Measurements from ENCODE around the gene RASGRP4. TPM values are rescaled to one million over a fixed set of nuclear protein-coding genes. Genes with fewer than 3 reads are reported as not detected.
"Not testable (repeated sequence)": the region's sequence is repeated elsewhere in the genome, so short reads cannot be mapped to it uniquely, and the experiment has no call there.

The RASGRP4 gene
- total RNA-seq, 1 experiment from 2014 or later, result not detected

GRCh38 chr19:38411041-38411712, 14.8 kb downstream of the RASGRP4 start:
- in situ Hi-C loops (cut with HindIII; ENCODE audit: low pct_unique_long_range_greater_than_20kb, low sequenced_read_pairs), result no loop called here

GRCh38 chr19:38410407-38410806, 15.6 kb downstream of the RASGRP4 start:
- H3K9me3 ChIP-seq (ENCODE audit: control insufficient read depth, insufficient read depth, low read depth, low read length); intact Hi-C loops (cut with micrococcal nuclease; ENCODE audit: unreplicated experiment); H3K27me3 ChIP-seq (ENCODE audit: control insufficient read depth, insufficient read depth, low read length); POLR2A ChIA-PET; DNase-seq (ENCODE audit: low read depth, low spot score); H3K27ac ChIP-seq (ENCODE audit: low read length); in situ Hi-C loops (cut with HindIII; ENCODE audit: low pct_unique_long_range_greater_than_20kb, low sequenced_read_pairs); ATAC-seq; H3K36me3 ChIP-seq (ENCODE audit: control insufficient read depth, insufficient read depth, low read length); H3K4me1 ChIP-seq (ENCODE audit: control insufficient read depth, insufficient read depth, low read length); BruUV-seq (replicated peaks); H3K4me3 ChIP-seq (ENCODE audit: low read depth in 2 of 2, low read length in 2 of 2): not testable (repeated sequence)
- CTCF ChIA-PET, result interaction anchor here (0.6 kb wide), 1 partner anchor 133 kb away, joined by 6 read pairs; no protein-coding TSS in a partner anchor

More at GRCh38 chr19:38411041-38411712, 14.8 kb downstream of the RASGRP4 start:
- Histone ChIP-seq H3K27ac (ENCODE audit: low read length) (no peak overlapping the region), H3K27me3 (ENCODE audit: control insufficient read depth, insufficient read depth, low read length) (no peaks in the 10 kb centered on the region), H3K4me3 (ENCODE audit: low read depth in 2 of 2, low read length in 2 of 2) (no peak overlapping the region), H3K4me1 (ENCODE audit: control insufficient read depth, insufficient read depth, low read length) (no peaks in the 10 kb centered on the region), H3K9me3 (ENCODE audit: control insufficient read depth, insufficient read depth, low read depth, low read length) (no peaks in the 10 kb centered on the region), H3K36me3 (ENCODE audit: control insufficient read depth, insufficient read depth, low read length) (no peaks in the 10 kb centered on the region)
- no TSS peak for BruUV-seq (replicated peaks)
- POLR2A ChIA-PET, result no interaction called here
- intact Hi-C loops (cut with micrococcal nuclease; ENCODE audit: unreplicated experiment), result no loop called here
- ATAC-seq (no peak), DNase-seq (ENCODE audit: low read depth, low spot score) (no peak)
- no peak for TF ChIP-seq SIN3A (IDR thresholded peaks at IDR 0.05; ENCODE audit: borderline replicate concordance, insufficient read depth, low read depth, low read length)
- no peak for TF ChIP-seq TCF7L2 (IDR thresholded peaks at IDR 0.05; ENCODE audit: low read depth, low read length)
- no peak for TF ChIP-seq POLR2AphosphoS5 (IDR thresholded peaks at IDR 0.05; ENCODE audit: low read depth, low read length)
- TF ChIP-seq CTCF (IDR thresholded peaks at IDR 0.05), result no peak
- CTCF ChIA-PET, result interaction anchor here (1.5 kb wide), 1 partner anchor 9 kb away, joined by 5 read pairs; the partner anchor contains the start of gene FAM98C

- H3K36me3 ChIP-seq (ENCODE audit: control insufficient read depth, insufficient read depth, low read length), result no peaks in the 10 kb centered on the region
- DNase-seq (ENCODE audit: low read depth, low spot score) (no peak), ATAC-seq (peak; percentile 17; the same call in 1 of the 2 replicates)
- in situ Hi-C loops (cut with HindIII; ENCODE audit: low pct_unique_long_range_greater_than_20kb, low sequenced_read_pairs) (no loop called here), intact Hi-C loops (cut with micrococcal nuclease; ENCODE audit: unreplicated experiment) (loop anchor here (10.0 kb wide), 1 partner anchor 225 kb away; no protein-coding TSS in a partner anchor)
- BruUV-seq (replicated peaks), result no TSS peak
- no peak overlapping the region for H3K4me3 ChIP-seq (ENCODE audit: low read depth in 2 of 2, low read length in 2 of 2)
- no peaks in the 10 kb centered on the region for H3K9me3 ChIP-seq (ENCODE audit: control insufficient read depth, insufficient read depth, low read depth, low read length)
- H3K4me1 ChIP-seq (ENCODE audit: control insufficient read depth, insufficient read depth, low read length), result no peaks in the 10 kb centered on the region
- no peak for TF ChIP-seq TCF7L2 (IDR thresholded peaks at IDR 0.05; ENCODE audit: low read depth, low read length)
- TF ChIP-seq CTCF (IDR thresholded peaks at IDR 0.05), result no peak
- TF ChIP-seq POLR2AphosphoS5 (IDR thresholded peaks at IDR 0.05; ENCODE audit: low read depth, low read length), result no peak
- TF ChIP-seq SIN3A (IDR thresholded peaks at IDR 0.05; ENCODE audit: borderline replicate concordance, insufficient read depth, low read depth, low read length), result no peak
- TF ChIP-seq REST (IDR thresholded peaks at IDR 0.05; ENCODE audit: insufficient read depth in 1 of 2, low read depth in 2 of 2, low read length in 1 of 2), result no peak
- CTCF ChIA-PET, result interaction anchor here (0.7 kb wide), 1 partner anchor 132 kb away, joined by 5 read pairs; no protein-coding TSS in a partner anchor
- POLR2A ChIA-PET, result no interaction called here
- no peak overlapping the region for H3K27ac ChIP-seq (ENCODE audit: low read length)
- H3K27me3 ChIP-seq (ENCODE audit: control insufficient read depth, insufficient read depth, low read length), result no peaks in the 10 kb centered on the region
These were observed 16.3 kb downstream of the RASGRP4 start for GRCh38 chr19:38409631-38410133.
